Activated naive CD8-positive, alpha-beta T cell treated with anti-CD3 and anti-CD28 coated beads for 36 hours (primary cell): ENCODE results near the gene DUSP28. TPM values are rescaled to one million over a fixed set of nuclear protein-coding genes. Genes with fewer than 3 reads are reported as not detected.

Experiments
- DNase-seq: peaks from one replicate; pipeline ENCODE4 v3.0.0; 2021
- H3K27ac Mint-ChIP-seq: one replicate; pipeline ENCODE4 v1.8.0; 2022; ENCODE audit warnings: mild to moderate bottlenecking, moderate library complexity, mixed read lengths
- H3K27me3 Mint-ChIP-seq: one replicate; pipeline ENCODE4 v1.8.0; 2022; ENCODE audit warnings: mild to moderate bottlenecking, mixed read lengths
- H3K36me3 Mint-ChIP-seq: one replicate; pipeline ENCODE4 v1.8.0; 2021; ENCODE audit warnings: mild to moderate bottlenecking, mixed read lengths
- H3K4me1 Mint-ChIP-seq: one replicate; pipeline ENCODE4 v1.8.0; 2021; ENCODE audit warnings: mixed read lengths
- H3K4me3 Mint-ChIP-seq: one replicate; pipeline ENCODE4 v1.8.0; 2022; ENCODE audit warnings: mild to moderate bottlenecking, moderate library complexity, mixed read lengths
- H3K9me3 Mint-ChIP-seq: one replicate; pipeline ENCODE4 v1.8.0; 2022; ENCODE audit warnings: mixed read lengths
- total RNA-seq, 2 experiments: library from RNA; stranded (reverse); gene quantifications; one replicate each; pipeline ENCODE4 v1.2.3, GENCODE V29; 2021

The DUSP28 gene
- total RNA-seq, 2 experiments from 2014 or later, result 6.7 to 6.9 TPM

DNA sequence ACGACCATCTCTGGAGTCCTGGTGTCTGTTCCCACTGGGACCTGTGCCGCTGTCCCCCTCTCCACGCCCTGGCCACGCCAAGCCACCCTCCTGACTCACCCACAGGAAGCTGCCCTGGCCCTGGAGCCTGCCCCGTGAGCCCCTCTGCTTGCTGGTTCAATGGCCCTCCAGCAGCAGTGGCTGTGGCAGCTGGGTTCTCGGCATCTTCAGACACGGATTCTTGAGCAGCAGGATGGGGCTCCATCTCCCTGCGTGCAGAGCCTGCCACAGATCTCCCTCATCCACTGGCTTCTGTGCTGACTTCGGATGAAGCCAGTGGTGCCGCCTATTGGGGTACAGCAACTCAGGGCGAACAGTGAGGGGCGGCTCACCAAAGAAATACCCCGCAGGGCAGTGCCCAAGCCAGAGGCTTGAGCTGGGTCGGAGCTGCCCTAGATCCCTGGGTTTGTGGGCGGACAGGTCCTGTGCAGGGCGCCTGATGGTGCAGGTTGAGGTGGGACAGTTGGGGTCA lies 40.3 kb downstream of the DUSP28 start:
- no peaks in the 10 kb centered on the region for H3K9me3 Mint-ChIP-seq
- H3K36me3 Mint-ChIP-seq, result no peaks in the 10 kb centered on the region
- no peaks in the 10 kb centered on the region for H3K4me1 Mint-ChIP-seq
- no peak for DNase-seq
- H3K27ac Mint-ChIP-seq, result no peak overlapping the region
- H3K27me3 Mint-ChIP-seq, result no peaks in the 10 kb centered on the region
- H3K4me3 Mint-ChIP-seq, result no peak overlapping the region

GRCh38 chr2:240601061-240601830 lies 41.1 kb downstream of the DUSP28 start:
- DNase-seq, result no peak
- H3K9me3 Mint-ChIP-seq, result no peaks in the 10 kb centered on the region
- H3K27me3 Mint-ChIP-seq, result no peaks in the 10 kb centered on the region
- H3K27ac Mint-ChIP-seq, result no peak overlapping the region
- no peaks in the 10 kb centered on the region for H3K36me3 Mint-ChIP-seq
- no peaks in the 10 kb centered on the region for H3K4me1 Mint-ChIP-seq
- H3K4me3 Mint-ChIP-seq, result no peak overlapping the region

DNA sequence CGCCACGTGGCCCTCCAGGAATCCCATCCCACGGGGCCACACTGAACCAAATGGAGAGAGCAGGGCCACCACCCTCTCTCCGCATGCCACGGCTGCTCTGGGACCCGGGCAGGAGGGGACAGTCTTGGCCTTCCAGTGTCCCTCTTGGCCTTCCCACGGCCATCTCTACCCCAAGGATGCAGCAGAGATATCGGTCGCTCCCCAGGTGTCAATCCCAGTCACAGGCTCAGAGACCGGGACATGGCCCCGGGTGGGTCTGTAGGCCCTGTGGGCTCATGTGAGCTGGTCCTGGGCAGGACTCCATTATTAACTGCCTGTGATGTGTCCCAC lies 41.6 kb downstream of the DUSP28 start:
- no peaks in the 10 kb centered on the region for H3K4me1 Mint-ChIP-seq
- no peak for DNase-seq
- H3K9me3 Mint-ChIP-seq, result no peaks in the 10 kb centered on the region
- no peak overlapping the region for H3K27ac Mint-ChIP-seq
- H3K27me3 Mint-ChIP-seq, result no peaks in the 10 kb centered on the region
- H3K36me3 Mint-ChIP-seq, result no peaks in the 10 kb centered on the region
- H3K4me3 Mint-ChIP-seq, result no peak overlapping the region

GRCh38 chr2:240602266-240603050 lies 42.3 kb downstream of the DUSP28 start:
- no peak overlapping the region for H3K27ac Mint-ChIP-seq

DNA sequence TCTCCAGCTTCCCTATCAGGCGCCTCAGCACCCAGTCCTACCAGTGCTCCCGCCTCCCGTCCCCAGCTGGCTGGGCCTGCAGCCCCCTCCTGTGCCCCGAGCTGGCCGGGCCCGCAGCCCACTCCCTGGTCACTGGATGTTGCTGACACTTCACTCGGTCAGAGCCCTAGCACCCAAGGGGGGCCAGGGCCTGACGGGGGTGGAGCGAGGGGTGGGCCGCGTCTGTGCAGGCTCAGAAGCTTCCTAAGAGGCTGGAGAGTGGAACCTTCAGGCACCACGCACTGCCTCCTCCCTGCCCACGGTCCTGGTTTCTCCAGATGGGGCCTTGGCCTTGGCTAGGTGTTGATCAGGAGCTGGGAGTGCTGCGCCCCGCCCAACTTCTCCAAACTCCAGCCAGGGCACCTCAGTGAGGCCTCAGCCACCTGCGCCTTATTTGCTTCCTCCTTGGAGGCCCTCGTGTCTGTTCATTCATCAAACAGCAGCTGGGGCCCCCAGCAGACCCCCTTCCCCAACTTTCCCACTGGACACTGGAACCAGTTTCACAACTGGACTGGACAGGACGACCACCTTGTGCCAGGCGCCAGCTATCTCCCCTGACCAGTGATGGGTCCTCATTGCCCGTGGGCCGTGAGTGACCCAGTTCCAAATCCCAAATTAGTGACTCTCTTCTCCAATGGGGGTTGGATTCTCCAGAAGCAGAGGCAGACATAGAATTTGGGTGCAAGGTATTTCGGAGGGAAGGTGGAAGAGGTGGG lies 43.1 kb downstream of the DUSP28 start:
- no peaks in the 10 kb centered on the region for H3K36me3 Mint-ChIP-seq
- no peak overlapping the region for H3K4me3 Mint-ChIP-seq
- no peak for DNase-seq
- no peaks in the 10 kb centered on the region for H3K9me3 Mint-ChIP-seq
- H3K27me3 Mint-ChIP-seq, result no peaks in the 10 kb centered on the region
- H3K4me1 Mint-ChIP-seq, result no peaks in the 10 kb centered on the region
- no peak overlapping the region for H3K27ac Mint-ChIP-seq

More at GRCh38 chr2:240602266-240603050, 42.3 kb downstream of the DUSP28 start:
- Mint-ChIP-seq H3K36me3 (no peaks in the 10 kb centered on the region), H3K4me3 (no peak overlapping the region), H3K4me1 (no peaks in the 10 kb centered on the region), H3K9me3 (no peaks in the 10 kb centered on the region), H3K27me3 (no peaks in the 10 kb centered on the region)
- no peak for DNase-seq

DNA sequence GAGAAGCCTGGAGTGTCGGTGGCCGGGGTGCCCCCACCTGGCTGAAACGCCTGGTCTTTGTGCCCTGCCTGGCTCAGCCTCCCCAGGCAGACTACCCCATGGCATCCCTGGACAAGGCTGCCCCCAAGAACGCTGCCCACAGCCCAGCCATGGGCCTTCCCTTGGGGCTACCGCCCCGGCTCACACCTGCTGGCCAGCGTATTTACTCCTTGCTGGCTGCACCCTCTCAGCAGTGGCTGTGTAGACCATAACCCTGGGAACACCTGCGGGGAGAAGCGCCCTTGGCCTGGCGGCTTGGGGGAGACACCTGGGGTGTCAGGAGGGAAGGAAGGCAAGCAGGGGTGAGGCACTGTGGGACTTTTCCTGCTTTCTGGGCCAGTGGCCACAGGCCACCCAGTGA lies 43.7 kb downstream of the DUSP28 start:
- Mint-ChIP-seq H3K9me3 (no peaks in the 10 kb centered on the region), H3K27ac (no peak overlapping the region), H3K4me1 (peaks cover under 1% of the 10 kb centered on the region), H3K36me3 (no peaks in the 10 kb centered on the region), H3K4me3 (no peak overlapping the region), H3K27me3 (no peaks in the 10 kb centered on the region)
- DNase-seq, result no peak

DNA sequence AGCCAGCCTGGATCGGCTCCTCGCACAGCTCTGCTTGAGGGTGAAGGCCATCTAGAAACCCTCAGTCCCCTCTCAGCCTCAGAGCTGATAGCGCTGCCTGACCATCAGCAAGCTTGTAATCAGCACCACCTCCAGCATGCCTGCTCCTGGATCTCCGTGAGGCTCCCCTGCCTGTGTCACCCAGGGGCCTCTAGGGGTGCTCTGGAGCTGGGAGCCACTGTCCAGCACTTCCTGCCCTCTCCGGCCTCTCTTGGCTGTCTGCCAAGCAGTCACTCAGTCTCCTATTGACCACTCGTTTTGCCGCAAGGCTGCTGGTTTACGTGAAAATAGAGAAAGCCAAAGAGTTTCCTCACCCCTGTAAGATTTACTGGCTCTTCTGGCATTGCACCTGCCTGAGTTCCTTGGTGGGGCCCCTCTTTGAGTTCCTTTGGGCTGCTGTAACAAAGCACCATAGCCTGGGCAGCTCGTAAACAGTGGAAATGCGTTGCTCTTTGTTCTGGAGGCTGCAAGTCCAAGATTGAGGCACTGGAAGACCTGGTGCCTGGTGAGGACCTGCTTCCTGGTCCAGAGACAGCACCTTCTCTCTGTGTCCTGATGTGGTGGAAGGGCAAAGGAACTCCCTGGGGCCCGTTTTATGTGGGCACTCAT lies 44.3 kb downstream of the DUSP28 start:
- Mint-ChIP-seq H3K27ac (no peak overlapping the region), H3K36me3 (no peaks in the 10 kb centered on the region), H3K4me1 (peaks cover 6% of the 10 kb centered on the region), H3K4me3 (no peak overlapping the region), H3K9me3 (no peaks in the 10 kb centered on the region), H3K27me3 (no peaks in the 10 kb centered on the region)
- DNase-seq, result no peak

- DNase-seq, result no peak
- Mint-ChIP-seq H3K4me1 (peaks cover 7% of the 10 kb centered on the region), H3K4me3 (no peak overlapping the region), H3K27me3 (no peaks in the 10 kb centered on the region), H3K9me3 (no peaks in the 10 kb centered on the region), H3K27ac (no peak overlapping the region), H3K36me3 (no peaks in the 10 kb centered on the region)
Observed at GRCh38 chr2:240604939-240605716, 45.0 kb downstream of the DUSP28 start.

- Mint-ChIP-seq H3K27ac (no peak overlapping the region), H3K9me3 (no peaks in the 10 kb centered on the region), H3K27me3 (no peaks in the 10 kb centered on the region), H3K4me3 (no peak overlapping the region), H3K36me3 (no peaks in the 10 kb centered on the region), H3K4me1 (peaks cover 7% of the 10 kb centered on the region)
- no peak for DNase-seq
Observed at GRCh38 chr2:240605867-240606743, 45.9 kb downstream of the DUSP28 start.

GRCh38 chr2:240611601-240612210 lies 51.5 kb downstream of the DUSP28 start:
- no peaks in the 10 kb centered on the region for H3K27me3 Mint-ChIP-seq
- H3K36me3 Mint-ChIP-seq, result peaks cover 10% of the 10 kb centered on the region
- peaks cover 18% of the 10 kb centered on the region for H3K4me1 Mint-ChIP-seq
- H3K9me3 Mint-ChIP-seq, result peaks cover under 1% of the 10 kb centered on the region
- peak overlapping the region; percentile 5 for H3K4me3 Mint-ChIP-seq
- peak overlapping the region; percentile 44 for H3K27ac Mint-ChIP-seq
- DNase-seq, result no peak
